KOPT-K1 (cell line): ENCODE results near the gene PAK5.

Source experiments
- H3K27ac ChIP-seq: fragments of 200-600 bp; sonication (generic); 2 replicates; pipeline ENCODE4 v1.5.1; 2016; ENCODE audit warnings: antibody characterized with exemption, mild to moderate bottlenecking, low read depth, low read length; ENCODE audit not compliant: poor library complexity, severe bottlenecking
- H3K36me3 ChIP-seq: fragments of 200-600 bp; sonication (generic); 2 replicates; pipeline ENCODE4 v1.5.1; 2017; ENCODE audit warnings: antibody characterized with exemption, mild to moderate bottlenecking, low read length, moderate library complexity; ENCODE audit not compliant: insufficient read depth
- H3K9me3 ChIP-seq: fragments of 200-600 bp; sonication (generic); 2 replicates; pipeline ENCODE4 v1.5.1; 2017; ENCODE audit warnings: antibody characterized with exemption, low read length, mild to moderate bottlenecking; ENCODE audit not compliant: insufficient read depth, poor library complexity, severe bottlenecking

PAK5 gene

DNA sequence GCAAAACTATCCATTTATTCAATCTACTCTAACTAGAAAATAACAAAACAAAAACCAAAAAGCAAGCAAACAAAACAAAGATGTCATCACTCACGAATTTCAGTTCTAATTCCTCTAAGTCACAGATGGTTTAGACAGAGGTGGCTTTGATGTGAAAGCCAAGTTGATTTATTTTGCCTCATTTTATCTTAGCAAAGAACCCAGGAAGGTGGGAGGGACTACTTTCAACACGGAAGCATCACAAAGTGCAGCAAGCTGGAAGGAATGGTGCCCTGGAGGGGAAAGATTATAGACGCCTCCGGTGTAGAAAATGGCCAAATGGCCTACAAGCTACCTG, 236.1 kb downstream of the PAK5 start:
- Histone ChIP-seq H3K27ac (no peak overlapping the region), H3K9me3 (no peaks in the 10 kb centered on the region), H3K36me3 (no peaks in the 10 kb centered on the region)

DNA sequence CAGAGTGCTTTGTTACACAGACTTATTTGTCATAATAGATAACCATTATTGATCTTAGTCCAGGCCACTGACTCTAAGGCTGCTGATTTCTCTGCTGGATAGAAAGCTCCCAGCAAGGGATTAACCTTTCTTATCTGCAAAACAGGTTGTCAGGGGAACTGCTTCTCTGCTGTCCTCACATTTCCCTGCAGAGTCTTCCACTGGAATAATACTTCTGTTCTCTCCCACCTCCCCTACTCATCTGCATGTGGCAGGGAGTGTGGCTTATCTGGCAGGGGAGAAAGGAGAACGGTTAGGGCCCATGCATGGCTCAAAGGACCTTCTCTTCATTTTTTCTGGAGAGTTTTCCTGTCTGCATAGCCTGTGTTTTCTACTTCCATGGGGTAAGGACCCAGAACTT, 238.3 kb downstream of the PAK5 start:
- no peaks in the 10 kb centered on the region for H3K36me3 ChIP-seq
- H3K27ac ChIP-seq = no peak overlapping the region
- H3K9me3 ChIP-seq = no peaks in the 10 kb centered on the region

DNA sequence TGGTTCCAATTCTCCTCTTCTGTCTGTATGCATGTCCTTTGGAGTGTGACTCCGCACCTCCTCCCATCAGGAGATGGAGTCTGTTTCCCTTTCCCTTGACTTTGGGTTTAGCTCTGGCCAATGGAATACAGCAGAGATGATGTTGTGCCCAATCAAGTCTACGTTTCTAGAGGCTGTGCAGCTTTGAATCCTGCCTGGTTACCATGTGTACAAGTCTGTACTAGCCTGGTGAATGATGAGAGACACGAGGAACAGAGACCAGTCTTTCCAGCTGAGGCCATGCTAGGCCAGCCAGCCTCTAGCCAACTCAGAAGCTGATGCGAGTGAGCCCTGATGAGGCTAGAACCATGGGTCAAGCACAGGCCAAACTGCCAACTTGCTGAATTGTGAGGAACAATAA, 241.3 kb downstream of the PAK5 start:
- no peak overlapping the region for H3K27ac ChIP-seq
- no peaks in the 10 kb centered on the region for H3K9me3 ChIP-seq
- no peaks in the 10 kb centered on the region for H3K36me3 ChIP-seq

DNA sequence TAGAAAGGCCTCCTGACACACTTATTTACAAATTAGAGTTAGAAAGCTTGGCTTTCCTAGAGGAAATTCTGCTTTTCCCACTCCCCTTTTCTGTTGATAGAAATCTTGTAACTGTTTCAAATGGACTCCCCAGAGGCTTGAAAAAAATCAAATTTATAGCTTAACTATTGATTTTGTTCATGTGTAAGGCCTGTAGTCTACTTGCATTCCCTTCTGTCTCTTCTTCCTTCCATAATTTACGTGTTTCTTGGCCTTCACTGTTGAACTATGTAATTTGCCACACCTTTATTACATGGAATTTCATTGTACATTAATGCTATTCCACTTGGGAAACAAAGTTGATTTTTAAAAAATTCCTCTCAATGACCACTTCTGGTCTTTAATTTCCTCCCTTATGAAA, 243.1 kb downstream of the PAK5 start:
- no peak overlapping the region for H3K27ac ChIP-seq
- no peaks in the 10 kb centered on the region for H3K36me3 ChIP-seq
- H3K9me3 ChIP-seq = no peaks in the 10 kb centered on the region

DNA sequence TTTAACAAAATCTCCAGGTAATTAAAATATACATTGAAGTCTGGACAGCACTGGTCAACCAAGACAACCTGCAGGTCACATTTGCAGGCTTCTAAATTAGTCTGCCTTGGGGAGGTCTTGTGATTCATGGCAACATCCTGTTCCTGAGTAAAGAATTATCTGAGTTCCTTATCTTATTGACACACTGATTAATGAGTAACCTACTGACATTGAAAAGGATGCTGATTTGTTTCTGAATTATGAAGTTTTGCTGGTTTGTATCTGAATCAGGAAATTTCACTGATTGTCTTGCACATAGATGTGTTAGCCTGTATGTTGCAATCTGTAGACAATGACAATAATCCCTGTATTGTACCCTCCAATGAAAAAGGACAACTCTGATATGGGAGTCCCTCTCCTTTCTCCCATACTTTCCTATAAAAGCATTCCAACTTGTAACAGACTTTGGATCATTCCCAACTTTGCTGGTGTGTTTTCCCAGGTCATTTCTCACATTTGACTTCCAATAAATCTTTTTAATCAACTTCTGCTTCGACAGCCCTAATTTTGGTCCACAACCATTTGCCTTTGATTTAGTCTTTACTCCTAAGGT, 244.5 kb downstream of the PAK5 start:
- H3K27ac ChIP-seq = no peak overlapping the region
- no peaks in the 10 kb centered on the region for H3K9me3 ChIP-seq
- H3K36me3 ChIP-seq = no peaks in the 10 kb centered on the region

DNA sequence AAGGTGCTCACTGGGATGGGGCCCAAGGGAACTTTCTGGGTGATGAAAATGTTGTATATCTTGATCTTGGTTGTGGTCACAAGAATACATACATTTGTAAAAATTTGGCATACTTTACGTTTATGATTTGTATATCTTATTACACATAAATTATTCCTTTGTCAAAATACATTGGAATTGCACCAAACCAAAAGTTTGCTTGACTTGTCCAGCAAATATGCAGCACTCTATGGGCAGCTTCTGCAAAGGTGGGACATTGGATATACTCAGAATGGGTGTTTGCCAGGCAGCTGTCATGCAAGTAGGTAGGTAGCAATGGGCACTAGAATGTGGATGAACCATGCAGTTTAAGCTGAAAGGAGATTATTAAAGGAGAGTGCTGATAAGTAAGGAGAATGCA, 246.5 kb downstream of the PAK5 start:
- no peaks in the 10 kb centered on the region for H3K36me3 ChIP-seq
- H3K9me3 ChIP-seq = no peaks in the 10 kb centered on the region
- no peak overlapping the region for H3K27ac ChIP-seq

DNA sequence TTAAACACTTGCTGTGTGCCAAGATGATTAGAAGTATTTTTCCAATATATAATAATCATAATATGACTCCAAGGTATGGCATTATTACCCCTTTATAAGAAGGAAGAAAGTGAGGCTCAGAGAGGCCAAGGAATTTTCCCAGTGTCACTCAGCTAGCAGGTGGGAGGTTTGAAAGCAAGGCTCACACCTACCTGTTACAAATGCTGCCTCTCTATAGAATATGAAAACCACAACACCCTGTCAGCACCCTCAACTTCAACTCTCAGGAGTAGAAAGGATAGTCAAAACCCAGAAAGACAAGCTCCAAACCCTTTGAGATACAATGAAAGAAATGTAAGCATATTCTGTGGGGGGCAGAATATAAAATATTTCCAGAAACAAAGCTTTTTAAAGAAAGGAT, 247.8 kb downstream of the PAK5 start:
- H3K9me3 ChIP-seq = no peaks in the 10 kb centered on the region
- no peak overlapping the region for H3K27ac ChIP-seq
- H3K36me3 ChIP-seq = no peaks in the 10 kb centered on the region

DNA sequence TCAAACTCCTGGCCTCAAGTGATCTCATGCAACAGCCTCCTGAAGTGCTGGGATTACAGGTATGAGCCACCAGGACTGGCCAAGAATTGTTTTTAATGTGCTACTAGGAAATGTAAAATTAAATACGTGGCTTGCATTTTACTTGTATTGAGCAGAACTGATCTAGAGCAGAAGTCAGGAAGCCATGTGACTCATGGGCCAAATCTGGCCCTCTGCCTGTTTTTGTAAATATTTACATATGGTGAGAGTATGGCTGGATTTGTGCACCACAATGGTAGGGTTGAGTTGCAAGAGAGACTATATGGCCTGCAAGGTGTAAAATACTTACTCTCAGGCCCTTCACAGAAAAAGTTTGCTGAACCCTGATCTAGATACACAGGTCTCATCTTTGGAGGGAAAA, 248.7 kb downstream of the PAK5 start:
- Histone ChIP-seq H3K27ac (no peak overlapping the region), H3K36me3 (no peaks in the 10 kb centered on the region), H3K9me3 (no peaks in the 10 kb centered on the region)

DNA sequence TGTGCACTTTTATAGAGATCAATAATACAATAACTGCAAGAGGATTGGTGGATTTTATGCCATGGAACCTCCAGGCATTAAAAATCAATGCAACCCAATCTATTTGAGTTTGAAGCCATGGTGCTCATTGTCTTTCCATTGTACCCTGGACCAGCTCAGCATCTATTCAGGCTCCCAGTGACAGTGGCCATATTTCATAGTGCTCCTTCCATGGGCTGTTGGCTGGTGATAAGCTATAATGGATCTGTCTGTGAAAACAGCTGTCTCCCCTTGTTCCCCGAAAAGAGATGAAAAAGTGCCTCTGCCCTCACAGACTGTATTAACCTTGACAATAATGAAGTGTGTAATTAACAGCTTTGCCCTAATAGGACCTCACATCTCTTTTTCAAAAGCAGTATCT, 250.2 kb downstream of the PAK5 start:
- no peak overlapping the region for H3K27ac ChIP-seq

DNA sequence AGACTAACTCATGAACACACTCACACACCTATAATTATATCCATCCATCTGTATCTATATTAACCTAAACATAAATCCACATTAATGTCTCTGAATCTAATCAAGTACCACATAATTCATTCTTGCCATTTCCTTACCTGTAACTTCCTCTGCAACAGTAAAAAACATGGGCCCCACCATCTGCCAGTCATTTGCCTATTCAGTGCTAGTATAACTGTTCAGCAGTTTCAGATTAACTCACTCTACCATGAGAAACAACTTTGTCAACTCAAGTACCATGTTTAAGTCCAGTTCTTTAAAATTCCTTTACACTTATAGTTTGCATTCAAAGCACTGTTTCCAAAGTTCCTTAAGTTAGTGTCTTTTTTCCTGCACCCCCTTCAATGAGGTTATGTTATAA, 255.7 kb downstream of the PAK5 start:
- H3K9me3 ChIP-seq = no peaks in the 10 kb centered on the region
- no peak overlapping the region for H3K27ac ChIP-seq
- no peaks in the 10 kb centered on the region for H3K36me3 ChIP-seq

More for the DNA sequence above, 250.2 kb downstream of the PAK5 start:
- H3K36me3 ChIP-seq = no peaks in the 10 kb centered on the region
- no peaks in the 10 kb centered on the region for H3K9me3 ChIP-seq

DNA sequence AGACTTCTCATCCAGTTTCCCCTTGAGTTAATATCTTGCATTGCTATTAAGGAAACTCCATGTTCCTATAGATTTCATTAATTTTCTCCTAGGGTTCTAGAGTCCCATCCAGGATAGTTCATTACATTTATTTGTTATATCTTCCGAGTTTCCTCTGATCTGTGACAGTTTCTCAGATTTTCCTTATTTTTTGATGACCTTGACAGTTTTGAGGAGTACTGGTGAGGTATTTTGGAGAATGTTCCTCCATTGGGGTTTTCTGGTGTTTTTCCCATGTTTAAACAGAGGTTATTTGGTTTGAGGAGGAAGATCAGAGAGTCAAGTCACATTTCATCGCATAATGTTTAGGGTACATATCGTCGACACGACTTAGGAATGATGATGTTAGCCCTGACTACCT, 256.7 kb downstream of the PAK5 start:
- H3K27ac ChIP-seq = no peak overlapping the region
- H3K36me3 ChIP-seq = no peaks in the 10 kb centered on the region

DNA sequence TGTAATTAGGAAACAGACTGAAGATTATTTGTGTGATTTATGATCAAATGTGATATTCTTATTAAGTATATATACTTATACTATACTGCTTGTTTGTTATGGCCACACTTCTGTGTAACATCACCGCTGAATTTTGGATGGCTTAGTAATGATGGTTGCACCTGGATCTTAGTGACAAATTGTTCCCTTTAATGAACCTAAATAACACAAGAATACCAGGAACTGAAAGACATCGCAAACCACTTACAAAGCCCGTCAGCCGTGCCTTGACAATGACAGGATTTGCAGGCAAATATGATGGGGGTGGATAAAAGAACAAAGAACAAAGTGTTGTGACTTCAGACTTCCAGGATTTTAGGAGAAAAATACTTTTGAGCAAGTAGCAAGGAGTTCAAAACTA, 257.4 kb downstream of the PAK5 start:
- no peaks in the 10 kb centered on the region for H3K36me3 ChIP-seq
- H3K9me3 ChIP-seq = no peaks in the 10 kb centered on the region
- H3K27ac ChIP-seq = no peak overlapping the region

More for the DNA sequence above, 256.7 kb downstream of the PAK5 start:
- no peaks in the 10 kb centered on the region for H3K9me3 ChIP-seq

DNA sequence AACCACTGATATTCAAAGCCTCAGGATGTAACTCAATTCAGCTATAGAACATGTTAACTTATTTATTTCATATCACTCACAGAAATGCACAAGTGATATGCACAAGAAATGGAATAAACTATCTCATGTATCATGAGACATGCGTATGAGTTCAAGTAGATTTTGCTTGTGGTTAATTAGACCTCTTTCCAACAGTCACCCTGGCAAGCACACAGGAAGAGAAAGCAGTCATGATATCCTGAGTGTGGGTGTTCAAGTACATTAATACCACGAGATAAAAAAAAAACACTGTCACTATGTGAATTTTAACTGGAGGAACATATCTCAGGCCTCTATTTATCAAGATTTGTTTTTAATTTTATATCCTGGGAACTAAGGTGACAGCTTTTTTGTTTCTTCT, 260.3 kb downstream of the PAK5 start:
- H3K27ac ChIP-seq = no peak overlapping the region
- no peaks in the 10 kb centered on the region for H3K9me3 ChIP-seq
- H3K36me3 ChIP-seq = no peaks in the 10 kb centered on the region

DNA sequence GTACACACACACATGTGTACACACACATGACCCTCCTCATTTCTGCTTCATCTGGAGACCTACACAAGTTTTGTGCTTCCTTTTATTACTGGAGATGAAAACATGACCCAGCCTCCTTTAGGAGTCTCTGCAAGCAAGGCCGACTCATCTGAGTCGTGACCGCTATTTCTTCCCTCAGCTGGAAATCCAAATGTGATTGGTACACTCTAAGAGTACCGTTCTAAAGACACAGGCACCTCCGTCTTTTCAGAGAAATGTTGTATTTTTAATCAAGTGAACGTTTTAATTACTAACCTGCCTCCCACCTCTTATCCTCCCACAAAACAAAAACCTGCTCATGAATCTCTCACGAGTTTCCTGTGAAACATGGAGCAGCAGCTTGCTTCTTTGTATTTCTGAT, 261.5 kb downstream of the PAK5 start:
- Histone ChIP-seq H3K27ac (no peak overlapping the region), H3K9me3 (no peaks in the 10 kb centered on the region), H3K36me3 (no peaks in the 10 kb centered on the region)

DNA sequence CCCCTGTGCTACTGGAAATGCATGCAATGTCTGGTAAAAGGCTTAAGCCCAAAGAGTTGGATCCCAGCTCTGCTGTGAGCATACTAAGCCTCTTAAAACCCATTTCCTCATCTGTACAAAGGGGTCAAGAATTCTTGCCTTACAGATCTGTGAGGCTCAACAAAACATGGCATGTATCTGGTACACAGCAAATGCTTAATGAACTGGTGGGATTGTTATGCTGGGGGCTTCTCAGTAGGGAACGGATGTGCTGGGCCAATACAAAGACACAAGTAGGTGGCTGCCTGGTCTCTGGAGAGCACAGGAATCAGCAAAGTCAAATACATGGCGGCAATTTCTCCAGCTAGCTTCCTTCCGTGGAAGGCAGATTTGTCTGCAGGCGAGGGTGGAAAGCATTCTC, 262.2 kb downstream of the PAK5 start:
- H3K9me3 ChIP-seq = no peaks in the 10 kb centered on the region
- no peak overlapping the region for H3K27ac ChIP-seq
- no peaks in the 10 kb centered on the region for H3K36me3 ChIP-seq

DNA sequence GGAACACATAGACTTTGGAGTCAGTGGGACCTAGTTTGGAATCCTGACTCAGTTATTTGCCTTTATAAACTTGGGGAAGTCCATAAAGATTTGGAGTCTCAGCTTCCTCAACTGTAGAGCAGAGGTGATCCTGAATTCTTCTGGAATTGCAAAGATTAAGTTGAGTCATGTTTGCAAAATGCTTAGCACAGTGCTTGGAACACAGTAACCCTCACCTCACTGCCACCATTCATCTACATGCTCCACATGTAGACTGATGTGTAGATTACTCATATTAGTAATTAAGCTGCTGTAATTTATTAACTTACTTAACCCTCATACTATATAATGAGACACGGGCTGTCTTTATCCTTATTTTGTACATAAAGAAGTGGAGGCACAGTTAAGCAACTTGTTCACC, 263.0 kb downstream of the PAK5 start:
- Histone ChIP-seq H3K27ac (no peak overlapping the region), H3K36me3 (no peaks in the 10 kb centered on the region), H3K9me3 (no peaks in the 10 kb centered on the region)

DNA sequence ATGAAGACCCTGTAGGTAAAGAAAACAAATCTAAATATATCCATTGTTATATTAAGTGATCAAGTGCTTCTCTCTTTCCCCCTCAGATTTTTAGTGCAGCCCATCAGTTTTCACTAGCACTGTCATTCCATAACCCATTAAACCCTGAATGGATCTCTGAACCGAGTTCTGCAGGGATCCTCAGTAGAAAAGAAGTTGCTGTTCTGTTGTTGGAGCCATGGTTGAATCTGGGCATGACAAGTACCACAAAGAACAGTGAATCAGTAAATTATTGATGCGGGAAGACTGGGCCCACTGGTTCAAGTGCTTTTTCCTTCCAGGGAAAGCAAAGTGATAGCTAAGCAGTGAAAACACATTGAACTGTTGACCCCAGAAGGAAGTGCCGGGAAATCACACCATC, 264.1 kb downstream of the PAK5 start:
- H3K9me3 ChIP-seq = no peaks in the 10 kb centered on the region
- H3K36me3 ChIP-seq = no peaks in the 10 kb centered on the region
- H3K27ac ChIP-seq = no peak overlapping the region
